ENCODE data around the gene AMER1.

AMER1 gene

GRCh38 chrX:64182208-64182607 lies 23.3 kb downstream of the AMER1 start:
- H3K4me3 ChIP-seq (replicated peaks; ENCODE audit: low read depth, low read length): no peak overlapping the region

GRCh38 chrX:64176876-64177275 lies 28.6 kb downstream of the AMER1 start:
- no peaks in the 10 kb centered on the region for H3K36me3 ChIP-seq (ENCODE audit: control insufficient read depth, insufficient read depth, low read length)
- no peak overlapping the region for H3K4me3 ChIP-seq (replicated peaks; ENCODE audit: low read depth, low read length)
- H3K27me3 ChIP-seq (replicated peaks; ENCODE audit: control insufficient read depth, insufficient read depth, low read length): no peaks in the 10 kb centered on the region
- TF ChIP-seq, protein P1, sequence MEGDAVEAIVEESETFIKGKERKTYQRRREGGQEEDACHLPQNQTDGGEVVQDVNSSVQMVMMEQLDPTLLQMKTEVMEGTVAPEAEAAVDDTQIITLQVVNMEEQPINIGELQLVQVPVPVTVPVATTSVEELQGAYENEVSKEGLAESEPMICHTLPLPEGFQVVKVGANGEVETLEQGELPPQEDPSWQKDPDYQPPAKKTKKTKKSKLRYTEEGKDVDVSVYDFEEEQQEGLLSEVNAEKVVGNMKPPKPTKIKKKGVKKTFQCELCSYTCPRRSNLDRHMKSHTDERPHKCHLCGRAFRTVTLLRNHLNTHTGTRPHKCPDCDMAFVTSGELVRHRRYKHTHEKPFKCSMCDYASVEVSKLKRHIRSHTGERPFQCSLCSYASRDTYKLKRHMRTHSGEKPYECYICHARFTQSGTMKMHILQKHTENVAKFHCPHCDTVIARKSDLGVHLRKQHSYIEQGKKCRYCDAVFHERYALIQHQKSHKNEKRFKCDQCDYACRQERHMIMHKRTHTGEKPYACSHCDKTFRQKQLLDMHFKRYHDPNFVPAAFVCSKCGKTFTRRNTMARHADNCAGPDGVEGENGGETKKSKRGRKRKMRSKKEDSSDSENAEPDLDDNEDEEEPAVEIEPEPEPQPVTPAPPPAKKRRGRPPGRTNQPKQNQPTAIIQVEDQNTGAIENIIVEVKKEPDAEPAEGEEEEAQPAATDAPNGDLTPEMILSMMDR (IDR thresholded peaks at IDR 0.05; ENCODE audit: insufficient read depth, low read length, poor library complexity, severe bottlenecking): no peak
- no peak for DNase-seq (ENCODE audit: extremely low read depth, insufficient read length)

More at GRCh38 chrX:64182208-64182607, 23.3 kb downstream of the AMER1 start:
- H3K27me3 ChIP-seq (replicated peaks; ENCODE audit: control insufficient read depth, insufficient read depth, low read length): no peaks in the 10 kb centered on the region
- TF ChIP-seq, protein P1 (IDR thresholded peaks at IDR 0.05; ENCODE audit: insufficient read depth, low read length, poor library complexity, severe bottlenecking): no peak
- no peaks in the 10 kb centered on the region for H3K36me3 ChIP-seq (ENCODE audit: control insufficient read depth, insufficient read depth, low read length)
- no peak for DNase-seq (ENCODE audit: extremely low read depth, insufficient read length)

- H3K4me3 ChIP-seq (replicated peaks; ENCODE audit: low read depth, low read length): no peak overlapping the region
- H3K27me3 ChIP-seq (replicated peaks; ENCODE audit: control insufficient read depth, insufficient read depth, low read length): no peaks in the 10 kb centered on the region
- H3K36me3 ChIP-seq (ENCODE audit: control insufficient read depth, insufficient read depth, low read length): no peaks in the 10 kb centered on the region
- TF ChIP-seq, protein P1 (IDR thresholded peaks at IDR 0.05; ENCODE audit: insufficient read depth, low read length, poor library complexity, severe bottlenecking): no peak
- no peak for DNase-seq (ENCODE audit: extremely low read depth, insufficient read length)
Measured at GRCh38 chrX:64169988-64170387, 35.5 kb downstream of the AMER1 start.

DNA sequence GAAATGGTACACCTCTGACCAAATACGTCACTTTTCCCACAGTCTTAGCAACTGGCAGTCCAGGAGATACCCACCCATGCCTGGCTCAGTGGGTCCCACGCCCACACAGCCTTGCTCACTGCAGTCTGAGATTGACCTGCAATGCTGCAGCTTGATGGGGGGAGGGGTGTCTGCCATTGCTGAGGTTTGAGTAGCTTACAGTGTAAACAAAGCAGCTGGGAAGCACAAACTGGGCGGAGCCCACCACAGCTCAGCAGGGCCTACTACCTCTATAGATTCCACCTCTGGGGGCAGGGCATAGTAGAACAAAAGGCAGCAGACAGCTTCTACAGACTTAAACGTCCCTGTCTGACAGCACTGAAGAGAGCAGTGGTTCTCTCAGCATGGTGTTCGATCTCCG lies 52.7 kb downstream of the AMER1 start:
- DNase-seq (ENCODE audit: extremely low read depth, insufficient read length): no peak
- Histone ChIP-seq H3K4me3 (replicated peaks; ENCODE audit: low read depth, low read length) (no peak overlapping the region), H3K36me3 (ENCODE audit: control insufficient read depth, insufficient read depth, low read length) (no peaks in the 10 kb centered on the region), H3K27me3 (replicated peaks; ENCODE audit: control insufficient read depth, insufficient read depth, low read length) (no peaks in the 10 kb centered on the region)
- TF ChIP-seq, protein P1 (IDR thresholded peaks at IDR 0.05; ENCODE audit: insufficient read depth, low read length, poor library complexity, severe bottlenecking): no peak

- Histone ChIP-seq H3K36me3 (ENCODE audit: control insufficient read depth, insufficient read depth, low read length) (no peaks in the 10 kb centered on the region), H3K27me3 (replicated peaks; ENCODE audit: control insufficient read depth, insufficient read depth, low read length) (no peaks in the 10 kb centered on the region), H3K4me3 (replicated peaks; ENCODE audit: low read depth, low read length) (no peak overlapping the region)
- TF ChIP-seq, protein P1 (IDR thresholded peaks at IDR 0.05; ENCODE audit: insufficient read depth, low read length, poor library complexity, severe bottlenecking): no peak
- DNase-seq (ENCODE audit: extremely low read depth, insufficient read length): no peak
Measured at GRCh38 chrX:64151911-64152310, 53.6 kb downstream of the AMER1 start.

GRCh38 chrX:64150775-64151174 lies 54.7 kb downstream of the AMER1 start:
- no peak for DNase-seq (ENCODE audit: extremely low read depth, insufficient read length)
- no peaks in the 10 kb centered on the region for H3K27me3 ChIP-seq (replicated peaks; ENCODE audit: control insufficient read depth, insufficient read depth, low read length)
- H3K4me3 ChIP-seq (replicated peaks; ENCODE audit: low read depth, low read length): no peak overlapping the region
- H3K36me3 ChIP-seq (ENCODE audit: control insufficient read depth, insufficient read depth, low read length): no peaks in the 10 kb centered on the region
- TF ChIP-seq, protein P1 (IDR thresholded peaks at IDR 0.05; ENCODE audit: insufficient read depth, low read length, poor library complexity, severe bottlenecking): no peak
